IMR-90 (cell line): ENCODE results near the gene GSE1. TPM values are rescaled to one million over a fixed set of nuclear protein-coding genes. Genes with fewer than 3 reads are reported as not detected.

ENCODE experiments used
- ATAC-seq: fragments of 200-7000 bp; cut with Tn5 transposase; 2 replicates; pipeline ENCODE4 v1.9.1; 2020; ENCODE audit warnings: low read depth, mild to moderate bottlenecking, moderate library complexity
- BruUV-seq: library from RNA; stranded (reverse); fragments of 400-500 nt; replicated peaks from 2 replicates; lab custom pipeline; 2021; lab: Mats Ljungman, UMichigan
- CTCF ChIA-PET: fragments of 300-600 bp; formaldehyde crosslinking; extraction: SDS; loops from one replicate; lab custom pipeline; 2021; ENCODE audit warnings: antibody characterized with exemption; lab: Yijun Ruan, JAX
- POLR2A ChIA-PET: fragments of 300-600 bp; sonication (Branson Sonifier 250); formaldehyde crosslinking; loops from one replicate; lab custom pipeline; 2022; ENCODE audit warnings: antibody characterized with exemption; ENCODE audit not compliant: unreplicated experiment; lab: Charles Lee
- DNase-seq: peaks from one replicate; pipeline ENCODE4 v3.0.0; 2013
- H2AFZ ChIP-seq: replicated peaks from 2 replicates; pipeline ENCODE3; 2013; ENCODE audit warnings: low read length, mild to moderate bottlenecking; ENCODE audit not compliant: poor library complexity
- H2AK5ac ChIP-seq: 2 replicates; pipeline ENCODE4 v1.6.1; 2013; ENCODE audit warnings: low read depth, low read length, inconsistent platforms
- H2AK9ac ChIP-seq: replicated peaks from 2 replicates; pipeline ENCODE3; 2013; ENCODE audit warnings: mild to moderate bottlenecking, low read depth, low read length, moderate library complexity; ENCODE audit not compliant: poor library complexity
- H2BK120ac ChIP-seq: 2 replicates; pipeline ENCODE4 v1.6.1; 2013; ENCODE audit warnings: low read depth, low read length, inconsistent platforms
- H2BK15ac ChIP-seq: 3 replicates; pipeline ENCODE4 v1.6.1; 2013; ENCODE audit warnings: low read depth, low read length, inconsistent platforms
- H2BK20ac ChIP-seq: 2 replicates; pipeline ENCODE4 v1.6.1; 2013; ENCODE audit warnings: low read depth, mild to moderate bottlenecking, inconsistent platforms, low read length, moderate library complexity
- H2BK5ac ChIP-seq: 2 replicates; pipeline ENCODE4 v1.6.1; 2013; ENCODE audit warnings: mild to moderate bottlenecking, low read depth, low read length, inconsistent platforms; ENCODE audit not compliant: poor library complexity, severe bottlenecking
- H3K14ac ChIP-seq: replicated peaks from 2 replicates; pipeline ENCODE4 v1.6.1; 2013; ENCODE audit warnings: low read depth, low read length, inconsistent platforms
- H3K18ac ChIP-seq: 2 replicates; pipeline ENCODE4 v1.6.1; 2013; ENCODE audit warnings: low read depth, low read length, control low read depth
- H3K23ac ChIP-seq: 2 replicates; pipeline ENCODE4 v1.6.1; 2013; ENCODE audit warnings: low read depth, low read length, inconsistent platforms
- H3K27ac ChIP-seq: 2 replicates; pipeline ENCODE4 v1.5.1; 2013; ENCODE audit warnings: mild to moderate bottlenecking, control low read depth, low read length; ENCODE audit not compliant: insufficient read depth
- H3K27me3 ChIP-seq: 2 replicates; pipeline ENCODE4 v1.6.1; 2013; ENCODE audit warnings: low read length; ENCODE audit not compliant: control insufficient read depth, insufficient read depth
- H3K36me3 ChIP-seq: 2 replicates; pipeline ENCODE4 v1.6.1; 2013; ENCODE audit warnings: low read length, mixed read lengths; ENCODE audit not compliant: control insufficient read depth, insufficient read depth
- H3K4ac ChIP-seq: 2 replicates; pipeline ENCODE4 v1.6.1; 2013; ENCODE audit warnings: low read depth, low read length, inconsistent platforms
- H3K4me1 ChIP-seq: 2 replicates; pipeline ENCODE4 v1.6.1; 2013; ENCODE audit warnings: low read length, mixed read lengths; ENCODE audit not compliant: control insufficient read depth, insufficient read depth
- H3K4me2 ChIP-seq: 2 replicates; pipeline ENCODE4 v1.6.1; 2013; ENCODE audit warnings: low read depth, mild to moderate bottlenecking, control low read depth, low read length, moderate library complexity
- H3K4me3 ChIP-seq: 2 replicates; pipeline ENCODE4 v1.5.1; 2013; ENCODE audit warnings: low read depth, mild to moderate bottlenecking, control low read depth, low read length, moderate library complexity; ENCODE audit not compliant: insufficient read depth
- H3K56ac ChIP-seq: 2 replicates; pipeline ENCODE4 v1.6.1; 2013; ENCODE audit warnings: low read length, inconsistent platforms; ENCODE audit not compliant: insufficient read depth; ENCODE audit errors: extremely low read depth
- H3K79me1 ChIP-seq, 2 experiments: 2 replicates each; pipeline ENCODE4 v1.6.1; 2013; ENCODE audit warnings: low read length in 2 of 2, inconsistent platforms in 1 of 2, low read depth in 1 of 2
- H3K9ac ChIP-seq: 2 replicates; pipeline ENCODE4 v1.6.1; 2013; ENCODE audit warnings: low read depth, low read length, control low read depth
- H3K9me1 ChIP-seq: 2 replicates; pipeline ENCODE4 v1.6.1; 2013; ENCODE audit warnings: low read length, inconsistent platforms; ENCODE audit not compliant: insufficient read depth
- H3K9me3 ChIP-seq: 2 replicates; pipeline ENCODE4 v1.6.1; 2013; ENCODE audit warnings: low read length; ENCODE audit not compliant: control insufficient read depth, insufficient read depth
- H4K20me1 ChIP-seq: 2 replicates; pipeline ENCODE4 v1.6.1; 2013; ENCODE audit warnings: low read length, inconsistent platforms; ENCODE audit not compliant: insufficient read depth
- H4K5ac ChIP-seq: 2 replicates; pipeline ENCODE4 v1.6.1; 2013; ENCODE audit warnings: mild to moderate bottlenecking, low read depth, low read length, control low read depth
- H4K8ac ChIP-seq, 2 experiments: 2 replicates each; pipeline ENCODE4 v1.6.1; 2013; ENCODE audit warnings: low read depth in 2 of 2, low read length in 2 of 2, control low read depth in 1 of 2, inconsistent platforms in 1 of 2
- H4K91ac ChIP-seq: 2 replicates; pipeline ENCODE4 v1.6.1; 2013; ENCODE audit warnings: low read depth, low read length, inconsistent platforms; ENCODE audit not compliant: insufficient read depth
- CHD1 ChIP-seq: IDR thresholded peaks from 2 replicates; pipeline ENCODE4 v1.6.1; 2012; ENCODE audit warnings: low read depth, low read length, improper control_type of control experiment
- FOS ChIP-seq: fragments of 150-350 bp; IDR thresholded peaks from 2 replicates; pipeline ENCODE4 v1.6.1; 2016; ENCODE audit warnings: low read depth, low read length
- MAZ ChIP-seq: IDR thresholded peaks from 2 replicates; pipeline ENCODE4 v1.6.1; 2012; ENCODE audit warnings: low read depth, mild to moderate bottlenecking, low read length, improper control_type of control experiment, moderate library complexity, borderline replicate concordance
- SMC3 ChIP-seq: fragments of 150-350 bp; IDR thresholded peaks from 2 replicates; pipeline ENCODE4 v1.6.1; 2016; ENCODE audit warnings: low read depth, mild to moderate bottlenecking, antibody characterized with exemption, low read length, moderate library complexity
- WGBS, 2 experiments: methylation state at CpG; one replicate each; pipeline versions ENCODE4 v1.1.5 to v1.1.7; 2013; ENCODE audit warnings: missing lambda C conversion rate in 2 of 2; ENCODE audit not compliant: insufficient read length in 1 of 2; ENCODE audit errors: extremely low coverage in 2 of 2; 5-methylcytosine and 5-hydroxymethylcytosine counted together
- dilution Hi-C: fragments of 300-500 bp; cut with HindIII; formaldehyde crosslinking; loops from one replicate; pipeline ENCODE4 v1.14.3; 2018; ENCODE audit warnings: low sequenced_read_pairs; ENCODE audit not compliant: unreplicated experiment
- in situ Hi-C: fragments of 300-500 bp; cut with MboI; formaldehyde crosslinking; loops from 3 replicates; pipeline ENCODE4 v1.14.3; 2019; ENCODE audit warnings: low sequenced_read_pairs, inconsistent platforms, mixed read lengths
- intact Hi-C: fragments of 100-400 bp; cut with micrococcal nuclease; formaldehyde crosslinking; loops from 2 replicates; pipeline ENCODE4 v1.10.0; 2022
- polyA plus RNA-seq, 3 experiments: library from polyadenylated mRNA; depleted of rRNA; stranded (reverse); fragments of >200 nt; gene quantifications; 2 replicates each; pipeline ENCODE4 v1.2.3, GENCODE V29; 2012; ENCODE audit warnings: low replicate concordance in 1 of 3
- total RNA-seq: library from RNA; depleted of rRNA; stranded (reverse); fragments of >200 nt; gene quantifications from 2 replicates; pipeline ENCODE4 v1.2.3, GENCODE V29; 2012

GSE1 gene
- total and polyA plus RNA-seq, 2 of the 4 experiments (the other 2 are of a cell fraction), result 14.9 to 25.5 TPM

- Histone ChIP-seq H2BK5ac (no peak overlapping the region), H4K91ac (no peak overlapping the region), H3K79me1 (peaks cover 14 to 62% of the 10 kb centered on the region in 2 experiments), H2AK9ac (peak overlapping the region; percentile 76), H2BK20ac (no peak overlapping the region), H3K27ac (no peak overlapping the region), H3K4me1 (peaks cover 5% of the 10 kb centered on the region), H2BK15ac (no peak overlapping the region), H2BK120ac (no peak overlapping the region), H4K20me1 (peaks cover 74% of the 10 kb centered on the region), H2AFZ (no peak overlapping the region), H2AK5ac (no peak overlapping the region), H3K9me3 (no peaks in the 10 kb centered on the region), H3K23ac (no peak overlapping the region), H3K18ac (no peak overlapping the region), H3K9me1 (peaks cover 11% of the 10 kb centered on the region), H3K36me3 (no peaks in the 10 kb centered on the region), H3K56ac (no peak overlapping the region), H3K9ac (no peak overlapping the region), H3K27me3 (no peaks in the 10 kb centered on the region), H3K4me2 (no peak overlapping the region), H3K4me3 (no peak overlapping the region), H4K5ac (no peak overlapping the region), H3K14ac (no peak overlapping the region; the same call in 1 of the 2 replicates), H3K4ac (no peak overlapping the region), H4K8ac (no peak overlapping the region)
- in situ Hi-C loops (no loop called here), dilution Hi-C loops (no loop called here), intact Hi-C loops (no loop called here)
- WGBS, 2 experiments, result 93% methylated on average over 3 of the region's 12 CpGs; no CpG with 5 or more reads in 1 of the 2 experiments
- DNase-seq, result peak; percentile 59
- ChIA-PET CTCF (interaction anchor here (0.7 kb wide), 1 partner anchor 15 kb away, joined by 3 read pairs; no protein-coding TSS in a partner anchor), POLR2A (no interaction called here)
- peak; percentile 80 for ATAC-seq
- no TSS peak for BruUV-seq
- TF ChIP-seq FOS (peak; percentile 63), MAZ (peak; percentile 67; the same call in 1 of the 2 replicates), SMC3 (no peak), CHD1 (no peak)
Observed at GRCh38 chr16:85592700-85593493, 20.2 kb upstream of the GSE1 start.
